Measurements from ENCODE around the gene NKX2-1.
"Not testable (repeated sequence)": the region's sequence is repeated elsewhere in the genome, so short reads cannot be mapped to it uniquely, and the experiment has no call there.

The NKX2-1 gene

GRCh38 chr14:36505181-36505815 lies 14.7 kb downstream of the NKX2-1 start:
- DNase-seq: no peak

GRCh38 chr14:36504771-36505175 lies 15.3 kb downstream of the NKX2-1 start:
- no peak for DNase-seq

- DNase-seq: no peak
These were observed 16.0 kb downstream of the NKX2-1 start for GRCh38 chr14:36503771-36504741.

- DNase-seq: no peak
These were observed 17.2 kb downstream of the NKX2-1 start for GRCh38 chr14:36502558-36503508.

GRCh38 chr14:36498938-36499337 lies 21.1 kb downstream of the NKX2-1 start:
- no peak for DNase-seq

GRCh38 chr14:36496346-36496745 lies 23.7 kb downstream of the NKX2-1 start:
- DNase-seq: no peak

- DNase-seq: no peak
These were observed 24.4 kb downstream of the NKX2-1 start for GRCh38 chr14:36495666-36496065.

GRCh38 chr14:36493761-36494160 lies 26.3 kb downstream of the NKX2-1 start:
- no peak for DNase-seq

- no peak for DNase-seq
These were observed 34.3 kb downstream of the NKX2-1 start for GRCh38 chr14:36485773-36486172.

- DNase-seq: no peak
These were observed 40.7 kb downstream of the NKX2-1 start for GRCh38 chr14:36479344-36479743.

- no peak for DNase-seq
These were observed 41.2 kb downstream of the NKX2-1 start for GRCh38 chr14:36478782-36479181.

GRCh38 chr14:36477266-36477665 lies 42.8 kb downstream of the NKX2-1 start:
- no peak for DNase-seq

GRCh38 chr14:36476061-36476460 lies 44.0 kb downstream of the NKX2-1 start:
- DNase-seq: not testable (repeated sequence)

GRCh38 chr14:36474593-36474992 lies 45.4 kb downstream of the NKX2-1 start:
- DNase-seq: no peak

GRCh38 chr14:36471431-36471830 lies 48.6 kb downstream of the NKX2-1 start:
- no peak for DNase-seq

GRCh38 chr14:36467332-36467731 lies 52.7 kb downstream of the NKX2-1 start:
- DNase-seq: no peak

All from activated CD8-positive, alpha-beta memory T cell treated with anti-CD3 and anti-CD28 coated beads, Interleukin-2, amount 50 U/mL, for 4 hours (primary cell).